Measurements from ENCODE around the gene RAB3IL1. TPM values are rescaled to one million over a fixed set of nuclear protein-coding genes. Genes with fewer than 3 reads are reported as not detected.
A peak's percentile ranks its signal among the peaks of the same experiment; 100 is the strongest.

RAB3IL1 gene
- total and polyA plus RNA-seq, 2 of the 13 experiments (the other 11 are each of a cell fraction or from before 2014, with no cell fraction given), result 1.2 to 2.0 TPM

GRCh38 chr11:61913699-61914395 lies 3.5 kb downstream of the RAB3IL1 start:
- Histone ChIP-seq H3K4me3 (replicated peaks in 1 of 3; ENCODE audit: insufficient read depth in 1 of 3, low read depth in 2 of 3, low read length in 3 of 3) (no peak overlapping the region), H4K20me1 (ENCODE audit: insufficient read depth, low read length) (no peaks in the 10 kb centered on the region), H3K27me3 (ENCODE audit: control insufficient read depth in 1 of 2, insufficient read depth in 2 of 2, low read length in 2 of 2) (peaks cover 6 to 28% of the 10 kb centered on the region in 2 experiments; a peak in 4 of 5 replicates), H2AFZ (ENCODE audit: low read length) (no peak overlapping the region), H3K9ac (ENCODE audit: insufficient read depth, low read depth, low read length) (no peak overlapping the region), H3K9me3 (ENCODE audit: low read length) (no peaks in the 10 kb centered on the region), H3K79me2 (ENCODE audit: insufficient read depth, low read length) (no peaks in the 10 kb centered on the region), H3K36me3 (replicated peaks in 1 of 2; ENCODE audit: control insufficient read depth in 1 of 2, insufficient read depth in 2 of 2, low read length in 2 of 2) (no peaks in the 10 kb centered on the region), H3K4me1 (ENCODE audit: insufficient read depth, low read length) (peaks cover 34% of the 10 kb centered on the region), H3K4me2 (ENCODE audit: low read depth, low read length) (no peak overlapping the region), H3K27ac (ENCODE audit: extremely low read length, insufficient read depth, low read length) (no peak overlapping the region)
- 44% methylated on average over 5 of the region's 8 CpGs for WGBS (ENCODE audit: low lambda C conversion rate)
- intact Hi-C loops (cut with micrococcal nuclease; ENCODE audit: unreplicated experiment) (no loop called here), in situ Hi-C loops (cut with HindIII; ENCODE audit: extremely low pct_ligation_motif_present, low pct_unique_long_range_greater_than_20kb) (no loop called here)
- no peak for ATAC-seq
- POLR2A ChIA-PET, result no interaction called here
- DNase-seq (ENCODE audit: low spot score), result no peak
- no peak for TF ChIP-seq ZNF629 (CRISPR knock-in tag; conservative IDR thresholded peaks at IDR 0.05)
- TF ChIP-seq ZNF20 (CRISPR knock-in tag; IDR thresholded peaks at IDR 0.05), result no peak
- TF ChIP-seq ZNF550 (CRISPR knock-in tag; IDR thresholded peaks at IDR 0.05; ENCODE audit: borderline replicate concordance), result no peak
- TF ChIP-seq HNF1B (CRISPR knock-in tag; IDR thresholded peaks at IDR 0.05), result no peak
- TF ChIP-seq ZNF768 (CRISPR knock-in tag; IDR thresholded peaks at IDR 0.05), result peak; percentile 56; the same call in 1 of the 2 replicates
- FAIRE-seq, result no peak
- no TSS peak for BruUV-seq (replicated peaks)
- CTCF ChIA-PET (ENCODE audit: low intra/inter-chr PET ratio, low total read pairs), result no interaction called here
